ENCODE measurements around the gene PRKAR2A. TPM values are rescaled to one million over a fixed set of nuclear protein-coding genes. Genes with fewer than 3 reads are reported as not detected.

Gene PRKAR2A
- total and polyA plus RNA-seq, 9 of the 15 experiments (the other 6 are each of a cell fraction or from before 2014, with no cell fraction given), result 15.9 to 84.5 (median 37.6) TPM

DNA sequence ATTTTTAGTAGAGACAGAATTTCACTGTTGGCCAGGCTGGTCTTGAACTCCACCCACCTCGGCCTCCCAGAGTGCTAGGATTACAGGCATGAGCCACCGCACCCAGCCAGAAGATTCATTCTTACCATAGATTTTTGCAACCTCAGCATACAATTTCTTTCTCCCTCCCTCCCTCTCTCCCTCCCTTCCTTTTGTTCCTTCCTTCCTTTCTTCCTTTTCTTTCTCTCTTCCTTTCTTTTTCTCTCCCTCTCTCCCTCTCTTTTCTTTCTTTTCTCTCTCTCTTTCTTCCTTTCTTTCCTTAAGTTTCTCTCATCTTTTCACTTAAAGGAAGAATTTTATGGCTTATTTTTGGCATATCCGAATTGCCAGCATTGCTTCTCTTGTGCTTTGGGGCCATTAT, 58.0 kb downstream of the PRKAR2A start:
- Histone ChIP-seq H3K27me3 (ENCODE audit: control insufficient read depth in 2 of 2, insufficient read depth in 2 of 2, low read length in 2 of 2) (no peaks in the 10 kb centered on the region), H3K9me1 (ENCODE audit: control insufficient read depth, insufficient read depth, low read length) (no peaks in the 10 kb centered on the region), H2AFZ (ENCODE audit: low read depth, low read length) (no peak overlapping the region), H4K20me1 (replicated peaks; ENCODE audit: control insufficient read depth, insufficient read depth, low read length) (no peaks in the 10 kb centered on the region), H3K4me3 (no peak overlapping the region), H3K9me3 (replicated peaks; ENCODE audit: control insufficient read depth, insufficient read depth, low read depth, low read length) (no peaks in the 10 kb centered on the region), H3K9ac (ENCODE audit: insufficient read depth in 1 of 2, low read depth in 2 of 2, low read length in 2 of 2) (no peak overlapping the region), H3K79me2 (ENCODE audit: control insufficient read depth, insufficient read depth, low read length) (no peaks in the 10 kb centered on the region), H3K36me3 (ENCODE audit: control insufficient read depth, insufficient read depth, low read length) (peaks cover 36% of the 10 kb centered on the region; the same call in 2 of the 3 replicates), H3K4me2 (ENCODE audit: insufficient read depth, low read length) (no peak overlapping the region), H3K27ac (ENCODE audit: extremely low read depth, low read depth, low read length) (no peak overlapping the region), H3K4me1 (replicated peaks in 1 of 2; ENCODE audit: control insufficient read depth in 2 of 2, insufficient read depth in 2 of 2, low read length in 2 of 2) (no peaks in the 10 kb centered on the region; a peak in 1 of 5 replicates)
- intact Hi-C loops (cut with micrococcal nuclease) (no loop called here), in situ Hi-C loops (cut with MboI) (no loop called here)
- no TSS peak for BruUV-seq (replicated peaks)
- ChIA-PET POLR2A (no interaction called here), CTCF (ENCODE audit: low intra/inter-chr PET ratio) (no interaction called here)
- no peak for FAIRE-seq
- no peak for ATAC-seq
- 79% methylated on average over 3 of the region's 3 CpGs for WGBS (ENCODE audit: insufficient coverage, low coverage, missing lambda C conversion rate)
- no peak for DNase-seq (ENCODE audit: extremely low read depth in 1 of 4, low spot score in 3 of 4)
- TF ChIP-seq MAFF (IDR thresholded peaks at IDR 0.05; ENCODE audit: low read length) (0 out of 2 replicates have a peak, but pooled peaks have one; percentile 17), MAFK (IDR thresholded peaks at IDR 0.05; ENCODE audit: low read length) (0 out of 2 replicates have a peak, but pooled peaks have one; percentile 17), C11orf30 (IDR thresholded peaks at IDR 0.05; ENCODE audit: low read depth) (peak; percentile 78), NCOA6 (IDR thresholded peaks at IDR 0.05) (no peak), PHF8 (IDR thresholded peaks at IDR 0.05; ENCODE audit: borderline replicate concordance, low read length) (no peak), KDM4B (IDR thresholded peaks at IDR 0.05; ENCODE audit: borderline replicate concordance in 2 of 2, low read depth in 1 of 2) (no peak), SETDB1 (IDR thresholded peaks at IDR 0.05; ENCODE audit: low read length) (no peak), PCBP2 (IDR thresholded peaks at IDR 0.05; ENCODE audit: low read depth, low read length, poor library complexity, severe bottlenecking) (no peak), ZFX (CRISPR knock-in tag; IDR thresholded peaks at IDR 0.05) (no peak), TBP (optimal IDR thresholded peaks at IDR 0.05; ENCODE audit: low read depth, low read length) (no peak), ZBTB8A (IDR thresholded peaks at IDR 0.05; ENCODE audit: partially characterized antibody) (no peak), ZNF316 (IDR thresholded peaks at IDR 0.05) (peak; percentile 90), DIDO1 (tag; IDR thresholded peaks at IDR 0.05; ENCODE audit: low read depth) (no peak)
- TF ChIP-seq, protein P1, sequence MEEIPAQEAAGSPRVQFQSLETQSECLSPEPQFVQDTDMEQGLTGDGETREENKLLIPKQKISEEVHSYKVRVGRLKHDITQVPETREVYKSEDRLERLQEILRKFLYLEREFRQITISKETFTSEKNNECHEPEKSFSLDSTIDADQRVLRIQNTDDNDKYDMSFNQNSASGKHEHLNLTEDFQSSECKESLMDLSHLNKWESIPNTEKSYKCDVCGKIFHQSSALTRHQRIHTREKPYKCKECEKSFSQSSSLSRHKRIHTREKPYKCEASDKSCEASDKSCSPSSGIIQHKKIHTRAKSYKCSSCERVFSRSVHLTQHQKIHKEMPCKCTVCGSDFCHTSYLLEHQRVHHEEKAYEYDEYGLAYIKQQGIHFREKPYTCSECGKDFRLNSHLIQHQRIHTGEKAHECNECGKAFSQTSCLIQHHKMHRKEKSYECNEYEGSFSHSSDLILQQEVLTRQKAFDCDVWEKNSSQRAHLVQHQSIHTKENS (CRISPR knock-in tag; IDR thresholded peaks at IDR 0.05), result no peak
- TF ChIP-seq, protein P2, sequence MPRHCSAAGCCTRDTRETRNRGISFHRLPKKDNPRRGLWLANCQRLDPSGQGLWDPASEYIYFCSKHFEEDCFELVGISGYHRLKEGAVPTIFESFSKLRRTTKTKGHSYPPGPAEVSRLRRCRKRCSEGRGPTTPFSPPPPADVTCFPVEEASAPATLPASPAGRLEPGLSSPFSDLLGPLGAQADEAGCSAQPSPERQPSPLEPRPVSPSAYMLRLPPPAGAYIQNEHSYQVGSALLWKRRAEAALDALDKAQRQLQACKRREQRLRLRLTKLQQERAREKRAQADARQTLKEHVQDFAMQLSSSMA (CRISPR knock-in tag; IDR thresholded peaks at IDR 0.05), result no peak
- TF ChIP-seq, protein P3, sequence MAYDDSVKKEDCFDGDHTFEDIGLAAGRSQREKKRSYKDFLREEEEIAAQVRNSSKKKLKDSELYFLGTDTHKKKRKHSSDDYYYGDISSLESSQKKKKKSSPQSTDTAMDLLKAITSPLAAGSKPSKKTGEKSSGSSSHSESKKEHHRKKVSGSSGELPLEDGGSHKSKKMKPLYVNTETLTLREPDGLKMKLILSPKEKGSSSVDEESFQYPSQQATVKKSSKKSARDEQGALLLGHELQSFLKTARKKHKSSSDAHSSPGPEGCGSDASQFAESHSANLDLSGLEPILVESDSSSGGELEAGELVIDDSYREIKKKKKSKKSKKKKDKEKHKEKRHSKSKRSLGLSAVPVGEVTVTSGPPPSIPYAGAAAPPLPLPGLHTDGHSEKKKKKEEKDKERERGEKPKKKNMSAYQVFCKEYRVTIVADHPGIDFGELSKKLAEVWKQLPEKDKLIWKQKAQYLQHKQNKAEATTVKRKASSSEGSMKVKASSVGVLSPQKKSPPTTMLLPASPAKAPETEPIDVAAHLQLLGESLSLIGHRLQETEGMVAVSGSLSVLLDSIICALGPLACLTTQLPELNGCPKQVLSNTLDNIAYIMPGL (CRISPR knock-in tag; IDR thresholded peaks at IDR 0.05), result no peak
- TF ChIP-seq, protein P4, sequence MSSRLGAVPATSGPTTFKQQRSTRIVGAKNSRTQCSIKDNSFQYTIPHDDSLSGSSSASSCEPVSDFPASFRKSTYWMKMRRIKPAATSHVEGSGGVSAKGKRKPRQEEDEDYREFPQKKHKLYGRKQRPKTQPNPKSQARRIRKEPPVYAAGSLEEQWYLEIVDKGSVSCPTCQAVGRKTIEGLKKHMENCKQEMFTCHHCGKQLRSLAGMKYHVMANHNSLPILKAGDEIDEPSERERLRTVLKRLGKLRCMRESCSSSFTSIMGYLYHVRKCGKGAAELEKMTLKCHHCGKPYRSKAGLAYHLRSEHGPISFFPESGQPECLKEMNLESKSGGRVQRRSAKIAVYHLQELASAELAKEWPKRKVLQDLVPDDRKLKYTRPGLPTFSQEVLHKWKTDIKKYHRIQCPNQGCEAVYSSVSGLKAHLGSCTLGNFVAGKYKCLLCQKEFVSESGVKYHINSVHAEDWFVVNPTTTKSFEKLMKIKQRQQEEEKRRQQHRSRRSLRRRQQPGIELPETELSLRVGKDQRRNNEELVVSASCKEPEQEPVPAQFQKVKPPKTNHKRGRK (tag; IDR thresholded peaks at IDR 0.05), result peak; percentile 37; the same call in 1 of the 2 replicates
- TF ChIP-seq, protein P5, sequence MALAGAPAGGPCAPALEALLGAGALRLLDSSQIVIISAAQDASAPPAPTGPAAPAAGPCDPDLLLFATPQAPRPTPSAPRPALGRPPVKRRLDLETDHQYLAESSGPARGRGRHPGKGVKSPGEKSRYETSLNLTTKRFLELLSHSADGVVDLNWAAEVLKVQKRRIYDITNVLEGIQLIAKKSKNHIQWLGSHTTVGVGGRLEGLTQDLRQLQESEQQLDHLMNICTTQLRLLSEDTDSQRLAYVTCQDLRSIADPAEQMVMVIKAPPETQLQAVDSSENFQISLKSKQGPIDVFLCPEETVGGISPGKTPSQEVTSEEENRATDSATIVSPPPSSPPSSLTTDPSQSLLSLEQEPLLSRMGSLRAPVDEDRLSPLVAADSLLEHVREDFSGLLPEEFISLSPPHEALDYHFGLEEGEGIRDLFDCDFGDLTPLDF (CRISPR knock-in tag; IDR thresholded peaks at IDR 0.05), result no peak

Data from K562 (cell line).